T-helper 1 cell treated with Interleukin-12 subunit alpha and Interleukin-12 subunit beta and Interleukin-4 antibody, amounts not matched to agents 30 μg/mL and 1 μg/mL, for 36 hours (primary cell): ENCODE measurements around the gene ZNF76.

Source experiments
- H3K27ac Mint-ChIP-seq: one replicate; pipeline ENCODE4 v1.8.0; 2021; ENCODE audit warnings: mild to moderate bottlenecking, mixed read lengths
- H3K27me3 Mint-ChIP-seq: one replicate; pipeline ENCODE4 v1.8.0; 2021; ENCODE audit warnings: low read depth, mixed read lengths
- H3K36me3 Mint-ChIP-seq: one replicate; pipeline ENCODE4 v1.8.0; 2021; ENCODE audit warnings: low read depth, mixed read lengths
- H3K4me1 Mint-ChIP-seq: one replicate; pipeline ENCODE4 v1.8.0; 2021; ENCODE audit warnings: low read depth, mixed read lengths
- H3K4me3 Mint-ChIP-seq: one replicate; pipeline ENCODE4 v1.8.0; 2021; ENCODE audit warnings: mild to moderate bottlenecking, moderate library complexity, mixed read lengths
- H3K9me3 Mint-ChIP-seq: one replicate; pipeline ENCODE4 v1.8.0; 2021; ENCODE audit warnings: mixed read lengths

ZNF76 gene

DNA sequence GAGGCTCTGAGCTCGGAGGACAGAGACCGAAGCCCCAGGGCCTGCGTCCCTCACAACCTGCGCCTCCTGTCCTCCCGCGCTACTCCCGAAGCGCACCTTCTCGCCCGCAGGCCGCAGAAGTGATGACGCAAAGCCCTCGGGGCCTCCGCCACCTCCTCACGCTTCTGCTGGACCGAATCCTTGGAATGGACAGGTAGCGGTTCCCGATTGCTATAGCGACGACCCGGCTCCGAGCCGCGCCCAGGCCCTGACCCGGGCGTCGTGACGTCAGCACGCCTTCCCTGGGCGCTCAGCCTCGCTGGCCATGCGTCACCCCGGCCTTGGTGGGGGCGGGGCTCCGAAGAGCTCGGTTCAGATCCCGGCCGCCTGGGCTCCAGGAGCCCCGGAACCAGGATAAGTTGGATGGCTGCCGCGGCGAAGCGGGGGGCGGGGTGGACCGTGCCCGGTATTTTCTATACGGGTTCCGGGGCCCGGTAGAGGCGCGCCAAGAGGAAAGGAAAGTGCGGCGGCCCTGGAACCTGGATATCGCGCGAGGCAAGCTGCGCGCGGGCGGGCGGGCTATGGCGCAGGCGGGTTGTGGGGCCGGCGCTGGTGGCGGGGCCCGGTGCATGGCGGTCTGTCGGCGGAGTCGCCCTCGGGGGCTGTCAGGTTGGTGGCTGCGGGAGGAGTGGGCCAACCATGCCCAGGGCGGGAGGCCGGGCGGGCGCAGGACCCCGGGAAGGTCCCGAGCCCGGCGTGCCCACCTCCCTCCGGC, at the start of gene ZNF76:
Gene ZNF76 (plus strand): TSS at position 542 of the 754 bp plus-strand sequence. CDS start 21,417 bp downstream, outside the sequence.
- Mint-ChIP-seq H3K9me3 (no peaks in the 10 kb centered on the region), H3K4me3 (peak within 1 kb of the TSS; percentile 95), H3K36me3 (peaks cover 2% of the 10 kb centered on the region), H3K4me1 (peaks cover 33% of the 10 kb centered on the region), H3K27ac (peak within 1 kb of the TSS; percentile 91), H3K27me3 (no peaks in the 10 kb centered on the region)

DNA sequence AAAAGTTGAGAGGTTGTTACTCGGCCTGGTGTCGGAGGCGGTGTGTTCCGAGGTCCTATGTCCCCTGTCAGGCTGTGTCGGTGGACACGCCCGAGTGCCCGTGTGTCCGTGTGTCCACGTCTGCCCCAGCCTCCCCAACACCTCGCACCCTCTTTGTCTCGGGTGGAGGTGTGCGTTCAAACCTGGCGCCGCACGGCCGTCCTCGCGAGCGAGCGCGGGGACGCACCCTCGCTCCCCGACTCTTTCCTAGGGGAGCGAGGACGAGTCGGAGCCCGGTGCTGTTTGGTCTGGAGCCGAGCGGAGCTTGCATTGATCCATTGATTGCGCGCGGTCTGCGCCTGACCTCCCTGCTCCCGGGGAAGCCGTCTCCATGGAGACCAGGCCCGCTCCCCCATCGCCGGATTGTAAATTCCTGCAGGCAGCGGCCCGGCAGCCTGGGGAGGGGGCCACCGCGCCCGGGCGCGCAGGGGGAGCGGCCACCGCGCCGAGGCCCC, 46.2 kb upstream of the ZNF76 start:
- no peaks in the 10 kb centered on the region for H3K36me3 Mint-ChIP-seq
- peak overlapping the region; percentile 56 for H3K4me3 Mint-ChIP-seq
- H3K27ac Mint-ChIP-seq = no peak overlapping the region
- H3K4me1 Mint-ChIP-seq = peaks cover 3% of the 10 kb centered on the region
- H3K9me3 Mint-ChIP-seq = no peaks in the 10 kb centered on the region
- H3K27me3 Mint-ChIP-seq = peaks cover 83% of the 10 kb centered on the region

DNA sequence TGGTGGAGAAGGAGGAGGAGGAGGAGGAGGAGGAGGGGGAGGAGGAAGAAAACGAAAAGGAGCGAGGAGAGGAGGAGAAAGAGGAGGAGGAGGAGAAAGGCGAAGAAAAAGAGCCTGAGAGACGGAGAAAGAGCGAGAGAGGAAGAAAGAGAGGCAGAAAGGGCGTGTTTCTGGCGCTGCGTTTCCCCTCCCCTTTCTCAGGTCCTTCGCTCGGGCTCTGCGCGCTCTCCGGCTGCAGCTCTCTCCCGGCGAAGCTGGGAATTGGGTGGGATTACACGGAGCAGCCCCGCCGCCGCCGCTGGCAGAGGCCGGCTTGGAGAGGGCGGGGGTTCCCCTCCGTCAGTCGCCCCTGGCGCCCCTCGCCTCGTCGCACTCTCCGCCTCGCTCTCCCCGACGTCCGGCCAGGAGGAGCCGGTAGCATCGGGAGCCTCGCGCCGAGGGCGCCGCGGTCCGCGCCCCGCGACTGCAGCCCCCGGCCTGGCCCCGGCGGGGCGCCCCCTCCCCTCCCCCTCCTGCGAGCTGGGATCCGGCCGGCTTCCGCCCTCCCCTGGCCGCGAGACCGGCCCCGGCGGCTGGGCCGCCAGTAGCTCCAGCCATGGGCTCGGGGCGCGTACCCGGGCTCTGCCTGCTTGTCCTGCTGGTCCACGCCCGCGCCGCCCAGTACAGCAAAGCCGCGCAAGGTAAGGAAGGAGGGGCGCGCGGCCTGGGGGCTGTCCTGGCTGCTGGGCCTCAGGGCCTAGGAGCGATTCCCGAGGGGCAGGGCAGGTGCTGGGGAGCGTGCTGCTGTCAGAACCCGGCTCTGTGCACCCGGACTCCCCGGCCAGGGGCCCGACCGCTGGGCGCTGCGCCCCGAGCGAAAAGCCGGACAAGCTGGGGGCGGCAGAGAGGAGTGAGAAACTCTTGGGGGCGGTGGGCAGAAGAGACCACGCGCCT, 45.4 kb upstream of the ZNF76 start, which contains the start of gene SCUBE3:
Gene SCUBE3 (plus strand): TSS at position 133 of the 933 bp plus-strand sequence. CDS start 463 bp downstream, at position 596.
- peaks cover 3% of the 10 kb centered on the region for H3K4me1 Mint-ChIP-seq
- no peak within 1 kb of the TSS for H3K27ac Mint-ChIP-seq
- H3K27me3 Mint-ChIP-seq = peaks cover 78% of the 10 kb centered on the region
- H3K9me3 Mint-ChIP-seq = no peaks in the 10 kb centered on the region
- H3K36me3 Mint-ChIP-seq = no peaks in the 10 kb centered on the region
- peak within 1 kb of the TSS; percentile 56 for H3K4me3 Mint-ChIP-seq

DNA sequence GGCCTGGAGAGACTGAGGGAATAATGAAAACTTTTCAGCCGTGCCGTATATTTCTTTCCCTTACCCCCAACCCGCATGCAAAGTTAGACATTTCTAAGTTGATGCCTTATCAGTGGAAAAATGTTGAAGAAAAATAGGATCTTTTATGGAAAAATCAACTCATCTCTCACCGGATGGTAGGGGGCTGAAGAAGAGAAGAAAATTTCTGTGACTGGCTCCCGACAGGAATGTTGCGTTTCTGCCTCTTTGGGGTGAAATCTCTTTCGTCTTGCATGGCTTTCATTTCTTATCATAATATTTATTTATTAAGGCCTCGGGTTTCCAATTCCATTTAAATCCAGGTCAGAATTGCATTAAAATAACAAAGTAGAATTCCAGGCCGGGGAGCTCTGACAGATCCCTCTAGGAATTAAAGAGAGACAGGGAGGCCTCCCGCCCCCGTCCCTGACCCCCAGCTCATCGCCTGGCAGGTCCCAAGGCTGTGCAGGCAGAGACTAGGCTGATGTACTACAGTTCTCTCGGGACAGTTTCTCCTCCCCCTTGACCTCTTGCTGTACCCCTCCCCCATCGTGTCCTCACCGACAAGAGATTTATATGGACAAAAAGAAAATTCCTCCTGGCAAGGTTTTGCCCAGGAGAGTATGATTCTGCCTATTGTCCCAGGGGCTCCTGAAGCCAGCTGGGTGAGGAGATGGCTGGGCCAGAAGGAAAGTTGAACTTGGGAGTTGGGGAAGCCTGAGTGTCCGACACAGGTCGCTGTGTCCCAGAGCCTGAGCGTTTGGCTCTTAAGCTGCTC, 44.5 kb upstream of the ZNF76 start:
- no peaks in the 10 kb centered on the region for H3K36me3 Mint-ChIP-seq
- peaks cover 3% of the 10 kb centered on the region for H3K4me1 Mint-ChIP-seq
- H3K9me3 Mint-ChIP-seq = no peaks in the 10 kb centered on the region
- H3K27ac Mint-ChIP-seq = no peak overlapping the region
- peaks cover 72% of the 10 kb centered on the region for H3K27me3 Mint-ChIP-seq
- H3K4me3 Mint-ChIP-seq = peak overlapping the region; percentile 6

GRCh38 chr6:35215665-35216411, 43.7 kb upstream of the ZNF76 start:
- Mint-ChIP-seq H3K27me3 (peaks cover 70% of the 10 kb centered on the region), H3K4me3 (peak overlapping the region; percentile 11)

GRCh38 chr6:35216412-35216732, 43.2 kb upstream of the ZNF76 start:
- H3K9me3 Mint-ChIP-seq = no peaks in the 10 kb centered on the region
- H3K4me1 Mint-ChIP-seq = peaks cover 3% of the 10 kb centered on the region
- peaks cover 69% of the 10 kb centered on the region for H3K27me3 Mint-ChIP-seq
- no peak overlapping the region for H3K4me3 Mint-ChIP-seq
- H3K27ac Mint-ChIP-seq = no peak overlapping the region
- no peaks in the 10 kb centered on the region for H3K36me3 Mint-ChIP-seq

More at GRCh38 chr6:35215665-35216411, 43.7 kb upstream of the ZNF76 start:
- H3K36me3 Mint-ChIP-seq = no peaks in the 10 kb centered on the region
- H3K27ac Mint-ChIP-seq = no peak overlapping the region
- peaks cover 3% of the 10 kb centered on the region for H3K4me1 Mint-ChIP-seq
- no peaks in the 10 kb centered on the region for H3K9me3 Mint-ChIP-seq

GRCh38 chr6:35216851-35217811, 42.4 kb upstream of the ZNF76 start:
- Mint-ChIP-seq H3K4me1 (peaks cover 3% of the 10 kb centered on the region), H3K27ac (no peak overlapping the region), H3K27me3 (peaks cover 64% of the 10 kb centered on the region), H3K9me3 (no peaks in the 10 kb centered on the region), H3K4me3 (no peak overlapping the region), H3K36me3 (no peaks in the 10 kb centered on the region)

- Mint-ChIP-seq H3K27ac (no peak overlapping the region), H3K36me3 (no peaks in the 10 kb centered on the region), H3K9me3 (no peaks in the 10 kb centered on the region), H3K4me1 (peaks cover 1% of the 10 kb centered on the region), H3K4me3 (no peak overlapping the region), H3K27me3 (peaks cover 55% of the 10 kb centered on the region)
Observed at GRCh38 chr6:35218021-35218420, 41.5 kb upstream of the ZNF76 start.

GRCh38 chr6:35218456-35218855, 41.1 kb upstream of the ZNF76 start:
- H3K27me3 Mint-ChIP-seq = peaks cover 52% of the 10 kb centered on the region
- no peaks in the 10 kb centered on the region for H3K9me3 Mint-ChIP-seq
- H3K4me3 Mint-ChIP-seq = no peak overlapping the region
- no peak overlapping the region for H3K27ac Mint-ChIP-seq
- no peaks in the 10 kb centered on the region for H3K4me1 Mint-ChIP-seq
- no peaks in the 10 kb centered on the region for H3K36me3 Mint-ChIP-seq

GRCh38 chr6:35219683-35220326, 39.7 kb upstream of the ZNF76 start:
- Mint-ChIP-seq H3K36me3 (no peaks in the 10 kb centered on the region), H3K9me3 (no peaks in the 10 kb centered on the region), H3K27ac (no peak overlapping the region), H3K27me3 (peaks cover 55% of the 10 kb centered on the region), H3K4me1 (no peaks in the 10 kb centered on the region), H3K4me3 (no peak overlapping the region)

DNA sequence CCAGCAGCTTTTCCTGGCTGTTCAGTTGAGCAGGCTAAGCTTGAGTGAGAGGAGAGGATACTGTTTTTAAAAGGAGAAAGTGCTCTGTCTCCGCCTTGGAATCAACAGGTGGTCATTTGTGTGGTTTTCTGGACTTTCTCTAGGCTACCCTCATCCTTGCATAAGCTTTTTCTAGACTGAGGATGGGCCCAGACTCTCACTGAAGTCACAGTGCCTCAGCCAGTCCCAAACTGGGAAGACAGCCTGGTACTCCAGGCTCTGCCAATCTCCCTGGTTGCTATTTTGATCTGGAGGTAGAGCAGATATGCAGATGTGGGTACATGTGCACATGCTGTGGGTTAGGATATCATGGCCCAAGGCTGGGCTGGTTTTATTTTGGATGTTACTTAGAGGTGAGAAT, 38.8 kb upstream of the ZNF76 start:
- Mint-ChIP-seq H3K27ac (no peak overlapping the region), H3K9me3 (no peaks in the 10 kb centered on the region), H3K27me3 (peaks cover 49% of the 10 kb centered on the region), H3K36me3 (no peaks in the 10 kb centered on the region), H3K4me1 (no peaks in the 10 kb centered on the region), H3K4me3 (no peak overlapping the region)

DNA sequence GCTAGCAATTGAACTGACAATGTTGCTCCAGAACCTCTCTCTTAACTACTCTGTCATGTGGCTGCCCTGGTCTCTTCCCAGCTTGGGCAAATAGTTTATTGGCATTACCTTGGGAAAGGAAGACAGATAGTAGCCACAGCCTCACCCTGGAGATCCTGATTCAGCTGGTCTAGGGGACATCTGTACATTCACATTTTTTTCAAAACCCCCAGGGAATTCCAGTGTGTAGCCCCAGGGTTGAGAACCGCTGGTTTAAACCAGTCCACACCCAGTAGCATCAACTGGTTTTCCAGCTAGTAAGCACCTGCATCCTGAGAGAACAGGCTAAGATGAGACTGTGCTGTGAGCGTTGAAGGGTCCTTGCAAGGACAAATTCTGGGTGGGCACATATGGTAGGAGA, 36.1 kb upstream of the ZNF76 start:
- no peak overlapping the region for H3K27ac Mint-ChIP-seq
- no peak overlapping the region for H3K4me3 Mint-ChIP-seq
- H3K4me1 Mint-ChIP-seq = no peaks in the 10 kb centered on the region
- H3K9me3 Mint-ChIP-seq = no peaks in the 10 kb centered on the region
- H3K36me3 Mint-ChIP-seq = no peaks in the 10 kb centered on the region
- peaks cover 27% of the 10 kb centered on the region for H3K27me3 Mint-ChIP-seq
